Erythroblast (primary cell): ENCODE measurements around the gene GLI3.

Experiments used
- GATA1 ChIP-seq: IDR thresholded peaks from 2 replicates; pipeline ENCODE4 v1.6.1; 2011; ENCODE audit warnings: low read depth, mild to moderate bottlenecking, control low read depth, low read length, moderate library complexity
- POLR2A ChIP-seq: IDR thresholded peaks from 2 replicates; pipeline ENCODE4 v1.6.1; 2011; ENCODE audit warnings: mild to moderate bottlenecking, low read length

DNA sequence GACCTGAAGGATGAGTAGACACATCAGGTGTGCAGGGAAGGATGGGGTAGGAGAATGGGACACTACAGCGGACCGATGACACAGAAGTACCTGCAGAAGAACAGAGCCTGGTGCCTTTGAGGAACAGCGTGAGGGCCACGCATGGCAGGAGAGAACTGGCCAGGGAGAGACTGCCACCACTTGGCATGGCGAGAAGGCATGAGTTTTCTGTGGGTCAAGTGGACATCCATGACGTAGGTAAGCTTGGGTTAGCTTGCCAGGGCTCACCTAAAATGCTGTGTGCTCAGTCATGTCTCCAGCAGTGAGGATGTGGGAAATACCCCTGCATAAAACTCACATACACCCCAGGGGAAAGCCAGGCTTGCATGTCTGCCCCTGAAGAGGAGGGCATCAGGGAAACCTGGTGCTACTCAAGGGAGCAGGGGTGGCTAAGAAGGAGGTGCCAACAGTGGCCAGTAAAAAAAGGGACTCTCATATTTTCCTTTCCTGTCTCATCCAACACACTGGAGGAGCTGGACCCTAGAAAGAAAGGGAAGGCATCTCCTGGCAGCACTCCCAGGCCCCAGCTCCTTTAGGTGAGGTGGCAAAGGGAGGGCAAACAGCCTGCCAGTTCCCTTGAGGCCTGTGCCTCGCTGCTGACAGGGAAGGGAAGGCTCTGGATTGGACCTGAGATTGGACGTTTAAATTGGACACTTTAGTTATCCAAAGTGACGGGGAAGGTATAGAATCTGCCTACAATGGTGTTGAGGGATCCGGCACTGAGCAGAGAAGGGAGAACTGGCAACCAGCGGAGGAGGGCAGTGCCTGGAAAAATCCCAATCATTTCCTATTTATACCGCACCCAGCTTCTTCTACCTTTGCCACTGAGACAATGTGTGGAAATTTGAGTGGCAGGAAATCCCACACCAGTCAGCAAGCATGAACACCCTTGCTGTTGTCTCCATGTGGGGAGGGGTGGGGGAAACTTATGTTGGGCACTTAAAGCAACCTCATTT lies 255.7 kb downstream of the GLI3 start:
- TF ChIP-seq POLR2A, result no peak
- TF ChIP-seq GATA1, result no peak
